GM18505 (cell line): ENCODE results near the gene GNGT2.

ENCODE experiments used
- ATAC-seq: cut with Tn5 transposase; IDR thresholded peaks from one replicate; pipeline ENCODE4 v1.9.1; 2021; ENCODE audit not compliant: unreplicated experiment
- POLR2A ChIP-seq: IDR thresholded peaks from 4 replicates; pipeline ENCODE4 v1.6.1; 2011; ENCODE audit warnings: borderline replicate concordance; ENCODE audit not compliant: insufficient read depth, insufficient read length; ENCODE audit errors: extremely low read depth

GNGT2 gene

DNA sequence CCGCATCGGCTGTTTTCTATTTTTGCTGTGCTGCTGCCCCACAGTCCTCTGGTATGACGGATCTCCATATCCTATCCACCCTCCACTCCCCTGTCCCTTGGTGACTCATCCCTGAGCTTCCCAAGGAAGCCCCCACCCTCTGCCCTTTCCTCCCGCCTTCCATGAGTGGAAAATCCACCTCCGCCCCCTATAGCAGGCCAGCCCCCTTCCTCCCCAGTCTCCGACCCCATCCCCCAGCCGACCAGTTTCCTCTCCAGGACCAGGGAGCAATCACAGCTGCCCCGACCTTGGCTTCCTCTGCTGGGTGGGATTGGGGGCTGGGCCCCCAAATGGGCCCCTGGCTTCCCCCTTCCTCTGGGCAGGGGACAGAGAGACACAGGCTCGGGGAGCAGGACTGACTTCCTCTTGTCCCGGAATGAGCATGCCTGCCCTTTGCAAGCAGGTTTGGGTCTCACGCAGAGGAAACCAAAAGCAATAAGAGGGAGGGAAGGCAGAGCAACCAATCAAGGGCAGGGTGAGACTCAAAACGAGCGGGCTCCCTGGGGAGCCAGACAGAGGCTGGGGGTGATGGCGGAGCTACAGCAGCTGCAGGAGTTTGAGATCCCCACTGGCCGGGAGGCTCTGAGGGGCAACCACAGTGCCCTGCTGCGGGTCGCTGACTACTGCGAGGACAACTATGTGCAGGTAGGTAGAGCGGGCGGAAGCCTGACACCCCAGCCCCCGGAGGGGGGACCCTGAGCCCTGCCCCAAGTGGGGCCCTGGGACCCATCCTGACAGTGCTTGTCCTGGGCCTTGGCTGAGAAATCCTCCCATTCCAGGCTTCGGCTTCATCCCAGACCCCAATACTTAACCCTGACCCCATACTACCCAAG is at the start of gene GNGT2, which contains the start of gene ABI3:
TSS of gene GNGT2 (minus strand) at position 417 of the 872 bp plus-strand sequence. CDS start 3,152 bp downstream, outside the sequence.
TSS of gene ABI3 (plus strand) at position 550 of the 872 bp plus-strand sequence. CDS start at position 568, 18 bp downstream.
- TF ChIP-seq POLR2A: peak; percentile 98
- ATAC-seq: peak; percentile 74

DNA sequence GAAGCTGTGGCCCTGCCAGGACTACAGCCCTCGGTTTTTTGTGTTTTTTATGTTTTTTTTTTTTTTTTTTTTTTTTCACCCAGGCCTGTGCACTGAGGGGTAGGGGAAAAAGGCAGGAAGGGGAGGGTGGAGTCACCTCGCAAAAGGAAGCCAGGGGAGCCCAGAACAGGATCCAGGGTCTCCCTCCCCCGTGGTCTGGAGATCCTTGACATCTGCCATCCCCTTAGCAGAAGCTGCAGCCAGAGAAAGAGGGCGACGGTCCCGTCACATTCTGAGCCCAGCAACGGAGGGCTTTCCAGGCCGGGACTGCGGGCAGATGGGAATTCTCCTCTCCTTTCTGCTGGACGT is 49.3 kb upstream of the GNGT2 start:
- TF ChIP-seq POLR2A: no peak
- no peak for ATAC-seq

DNA sequence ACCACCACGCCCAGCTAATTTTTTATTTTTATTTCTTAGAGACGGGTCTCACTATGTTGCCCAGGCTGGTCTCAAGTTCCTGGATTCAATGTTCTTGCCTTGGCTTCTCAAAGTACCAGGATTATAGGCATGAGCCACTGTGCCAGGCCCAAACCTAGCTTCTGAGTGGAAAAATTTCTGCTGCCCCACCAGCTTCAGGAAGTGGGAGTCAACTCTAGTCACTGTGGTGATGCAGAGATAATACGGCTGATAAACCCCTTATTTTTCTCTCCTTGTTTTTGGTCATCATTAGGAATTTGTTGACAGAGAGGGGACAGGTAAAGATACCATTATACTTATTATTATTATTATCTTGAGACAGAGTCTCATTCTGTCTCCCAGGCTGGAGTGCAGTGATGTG is 48.0 kb upstream of the GNGT2 start:
- TF ChIP-seq POLR2A: no peak
- ATAC-seq: no peak

DNA sequence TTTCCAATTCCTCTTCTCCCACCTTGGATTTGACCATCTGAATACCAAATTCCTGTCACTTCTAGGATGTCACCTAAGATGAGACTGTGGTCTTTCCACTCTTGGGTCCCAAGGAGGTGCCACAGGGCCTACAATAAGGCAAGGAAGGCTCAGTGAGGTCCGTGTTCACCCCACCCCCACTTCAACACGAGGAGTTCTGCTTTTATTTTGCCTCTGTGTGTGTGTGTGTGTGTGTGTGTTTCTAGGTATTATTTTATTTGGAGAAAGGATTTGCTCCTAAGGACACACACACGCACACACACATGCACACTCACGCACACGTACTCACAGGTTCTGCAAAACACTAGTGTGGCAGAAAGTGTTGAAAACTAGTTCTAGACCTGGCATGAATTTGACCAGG is 44.8 kb upstream of the GNGT2 start:
- no peak for ATAC-seq
- TF ChIP-seq POLR2A: no peak

DNA sequence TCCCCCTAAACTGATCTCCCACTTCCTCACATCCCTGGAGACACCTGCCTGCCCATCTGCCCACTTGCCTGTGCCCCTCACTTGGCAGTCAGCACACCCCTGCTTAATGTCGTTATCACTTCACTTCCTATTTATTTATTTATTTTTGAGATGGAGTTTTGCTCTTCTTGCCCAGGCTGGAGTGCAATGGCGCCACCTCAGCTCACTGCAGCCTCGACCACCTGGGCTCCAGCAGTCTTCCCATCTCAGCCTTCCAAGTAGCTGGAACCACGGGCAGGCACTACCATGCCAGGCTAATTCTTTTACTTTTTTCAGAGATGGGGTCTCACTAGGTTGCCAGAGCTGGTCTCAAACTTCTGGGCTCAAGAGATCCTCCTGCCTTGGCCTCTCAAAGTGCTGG is 43.7 kb upstream of the GNGT2 start:
- TF ChIP-seq POLR2A: no peak
- no peak for ATAC-seq

DNA sequence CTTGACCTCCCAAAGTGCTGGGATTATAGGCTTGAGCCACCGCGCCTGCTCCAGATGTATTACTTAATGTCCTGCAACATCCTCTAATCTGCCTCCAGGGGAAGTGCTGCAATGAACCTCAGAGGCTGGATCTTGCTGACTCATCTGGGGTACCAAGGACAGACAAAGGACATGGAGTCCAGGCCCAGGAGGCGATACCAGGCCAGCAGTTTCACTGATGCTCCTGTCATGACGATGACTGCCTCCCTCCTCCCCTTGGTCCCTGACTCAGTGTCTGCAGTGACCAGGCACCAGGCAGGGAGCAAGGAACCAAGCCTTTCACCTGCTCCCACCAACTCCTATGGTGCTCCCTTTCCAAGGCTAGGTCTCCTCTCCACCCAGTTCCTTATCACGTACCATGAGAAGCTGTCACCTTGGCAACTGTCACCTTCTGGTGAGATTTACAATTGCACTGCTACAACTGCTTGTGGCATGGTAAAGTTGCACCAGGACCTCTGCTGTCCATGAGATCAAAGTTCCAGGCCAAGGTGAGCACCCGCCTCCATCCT is 41.8 kb upstream of the GNGT2 start:
- TF ChIP-seq POLR2A: no peak

DNA sequence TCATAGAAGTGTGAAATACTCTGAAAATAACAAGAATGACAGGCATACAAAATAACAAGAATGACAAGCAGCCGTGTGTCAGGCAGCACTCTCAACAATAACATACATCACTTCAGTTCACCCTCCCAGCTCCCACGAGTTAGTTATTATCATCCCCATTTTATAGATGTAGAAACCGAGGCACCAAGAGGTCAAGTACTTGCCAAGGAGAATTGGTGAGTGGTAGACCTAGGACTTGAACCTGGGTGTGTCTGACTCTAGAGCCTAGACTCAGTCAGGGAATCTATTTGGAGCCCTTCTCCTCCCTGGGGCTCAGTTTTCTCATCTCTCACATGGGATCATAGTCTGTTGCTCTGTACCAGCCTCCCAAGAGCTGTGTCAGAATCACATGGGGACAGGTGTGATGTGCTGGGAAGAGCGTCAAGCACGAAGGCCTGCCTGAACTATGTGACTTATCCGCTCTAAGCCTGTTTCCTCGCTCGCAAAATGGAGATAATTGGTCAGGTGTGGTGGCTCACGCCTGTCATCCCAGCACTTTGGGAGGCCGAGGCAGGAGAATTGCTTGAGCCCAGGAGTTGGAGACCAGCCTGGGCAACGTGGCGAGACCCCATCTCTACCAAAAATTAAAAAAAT is 39.6 kb upstream of the GNGT2 start:
- no peak for ATAC-seq

More for the DNA sequence above, 41.8 kb upstream of the GNGT2 start:
- no peak for ATAC-seq

DNA sequence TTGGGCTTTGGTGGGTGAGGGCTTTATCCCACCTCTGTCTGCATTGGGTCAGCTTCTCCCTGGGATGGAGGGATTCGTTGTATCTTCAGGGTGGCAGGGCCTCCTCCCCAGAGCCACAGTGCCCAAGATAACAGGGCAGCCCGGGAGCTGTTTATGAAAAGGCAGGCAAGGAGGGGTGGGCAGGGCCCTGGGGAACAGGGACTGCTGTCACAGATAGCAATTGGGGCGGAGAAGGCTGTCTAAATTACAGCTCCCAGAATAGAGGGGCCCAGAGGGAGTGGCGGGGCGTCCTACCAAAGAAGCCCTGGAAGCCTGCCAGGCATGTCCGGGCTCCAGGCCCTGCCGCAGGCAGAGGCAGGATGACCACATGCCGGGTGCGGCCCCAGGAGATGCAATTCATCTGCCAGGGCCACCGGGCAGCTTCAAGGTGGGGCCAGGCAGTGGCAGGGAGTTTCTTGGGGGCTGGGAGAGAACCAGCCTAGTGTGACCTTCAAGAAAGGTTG is 39.0 kb upstream of the GNGT2 start:
- ATAC-seq: no peak
- TF ChIP-seq POLR2A: no peak

More for the DNA sequence above, 39.6 kb upstream of the GNGT2 start:
- no peak for TF ChIP-seq POLR2A

DNA sequence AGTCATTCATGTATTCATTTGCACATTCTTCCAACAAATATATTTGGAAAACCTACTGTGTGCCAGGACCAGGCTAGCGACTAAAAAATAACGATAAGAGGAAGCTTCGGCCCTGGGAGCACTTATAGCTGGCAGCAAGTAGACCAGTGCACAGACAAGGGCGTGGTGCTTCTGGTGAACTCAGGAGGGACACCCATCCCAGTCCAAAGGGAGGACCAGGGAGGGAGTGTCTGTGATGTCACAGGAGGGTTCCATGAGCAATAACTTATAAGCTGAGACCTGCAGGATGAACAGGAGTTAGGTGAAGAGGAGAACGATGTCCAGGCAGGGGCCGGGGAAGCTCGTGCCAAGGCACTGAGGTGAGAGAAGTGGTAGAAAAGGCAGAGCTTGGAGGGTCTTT is 37.6 kb upstream of the GNGT2 start:
- ATAC-seq: no peak

DNA sequence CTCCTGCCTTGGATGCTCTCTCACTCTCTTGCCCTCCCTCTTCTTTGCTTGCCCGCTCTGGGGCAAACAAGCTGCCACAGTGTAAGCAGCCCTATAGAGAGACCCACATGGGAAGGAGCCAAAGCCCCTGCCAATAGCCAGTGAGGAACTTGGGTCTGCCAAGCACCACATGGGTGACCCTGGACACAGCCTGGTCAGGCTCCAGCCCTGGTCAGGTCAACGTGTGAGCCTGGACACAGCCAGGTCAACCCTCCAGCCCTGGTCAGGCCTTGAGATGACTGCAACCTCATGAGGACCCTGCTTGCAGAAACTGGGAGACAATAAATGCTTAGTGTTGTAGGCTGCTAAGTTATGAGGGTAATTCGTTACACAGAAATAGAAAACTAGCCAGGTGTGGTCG is 34.5 kb upstream of the GNGT2 start:
- ATAC-seq: no peak
- no peak for TF ChIP-seq POLR2A

More for the DNA sequence above, 37.6 kb upstream of the GNGT2 start:
- TF ChIP-seq POLR2A: no peak

DNA sequence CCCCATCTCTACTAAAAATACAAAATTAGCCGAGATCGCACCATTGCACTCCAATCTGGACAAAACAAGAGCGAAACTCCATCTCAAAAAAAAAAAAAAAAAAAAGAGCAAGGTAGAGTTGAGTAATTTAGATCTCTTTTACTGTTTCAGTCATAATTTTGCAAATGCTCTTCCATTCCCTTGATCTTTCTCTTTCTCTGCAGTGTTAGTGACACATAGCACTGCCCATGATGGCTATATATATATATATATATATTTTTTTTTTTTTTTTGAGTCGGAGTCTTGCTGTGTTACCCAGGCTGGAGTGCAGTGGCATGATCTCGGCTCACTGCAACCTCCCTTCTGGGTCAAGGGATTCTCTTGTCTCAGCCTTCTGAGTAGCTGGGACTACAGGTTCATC is 32.4 kb upstream of the GNGT2 start:
- ATAC-seq: no peak
- TF ChIP-seq POLR2A: no peak

DNA sequence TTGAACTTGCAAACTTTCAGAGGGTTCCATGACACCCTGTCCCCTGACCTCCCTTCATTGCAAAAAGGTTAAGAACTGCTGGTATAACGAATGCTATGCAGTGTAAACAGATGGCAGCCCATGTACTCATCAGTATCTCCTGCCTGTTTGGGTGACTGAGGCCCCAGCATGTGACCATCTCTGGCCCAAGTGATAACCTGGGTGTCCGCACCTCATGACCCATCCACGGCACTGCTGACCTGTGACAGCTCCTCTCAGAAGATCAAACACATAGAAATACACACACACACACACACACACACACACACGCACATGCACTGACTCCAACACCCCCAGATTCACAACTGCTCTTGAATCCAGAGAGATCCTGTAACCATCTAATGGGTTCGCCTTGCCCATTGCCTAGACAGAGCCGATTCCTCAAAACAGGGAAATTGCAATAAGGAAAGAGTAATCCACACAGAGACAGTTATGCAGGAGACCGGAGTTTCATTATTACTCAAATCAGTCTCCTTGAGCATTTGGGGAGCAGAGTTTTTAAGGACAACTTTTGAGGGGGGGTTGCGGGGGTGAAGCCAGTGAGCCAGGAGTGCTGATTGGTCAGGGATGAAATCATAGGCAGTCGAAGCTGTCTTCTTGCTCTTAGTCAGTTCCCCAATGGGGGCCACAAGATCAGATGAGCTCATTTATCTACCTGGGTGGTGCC is 31.5 kb upstream of the GNGT2 start:
- no peak for TF ChIP-seq POLR2A
- no peak for ATAC-seq

DNA sequence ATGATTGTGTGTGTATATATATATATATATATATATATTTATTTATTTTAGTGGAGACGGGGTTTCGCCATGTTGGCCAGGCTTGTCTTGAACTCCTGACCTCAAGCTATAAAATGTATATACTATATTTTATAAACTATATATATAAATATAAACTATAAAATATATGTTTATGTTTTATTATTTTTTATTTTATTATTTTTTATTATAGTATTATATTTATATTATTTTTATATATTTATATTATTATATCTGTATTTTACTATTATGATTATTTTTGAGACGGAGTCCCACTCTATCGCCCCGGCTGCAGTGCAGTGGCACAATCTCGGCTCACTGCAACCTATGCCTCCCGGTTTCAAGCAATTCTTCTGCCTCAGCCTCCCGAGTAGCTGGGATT is 30.7 kb upstream of the GNGT2 start:
- ATAC-seq: no peak

More for the DNA sequence above, 30.7 kb upstream of the GNGT2 start:
- TF ChIP-seq POLR2A: no peak
